Activated CD8-positive, alpha-beta T cell treated with anti-CD3 and anti-CD28 coated beads for 36 hours (primary cell): ENCODE data around the gene CHN1. TPM values are rescaled to one million over a fixed set of nuclear protein-coding genes. Genes with fewer than 3 reads are reported as not detected.

ENCODE experiments used
- ATAC-seq: fragments of 200-7000 bp; cut with Tn5 transposase; one replicate; pipeline ENCODE4 v1.10.0; 2021; ENCODE audit warnings: mild to moderate bottlenecking, moderate library complexity
- CTCF ChIA-PET: fragments of 350-600 bp; sonication (Branson Sonifier 250); formaldehyde crosslinking; loops from one replicate; lab custom pipeline; 2021; ENCODE audit warnings: antibody characterized with exemption; lab: Charles Lee
- POLR2A ChIA-PET: fragments of 350-600 bp; sonication (Branson Sonifier 250); formaldehyde crosslinking; loops from one replicate; lab custom pipeline; 2021; ENCODE audit warnings: antibody characterized with exemption; lab: Charles Lee
- DNase-seq: peaks from one replicate; pipeline ENCODE4 v3.0.0-alpha.2; 2020
- H3K27ac Mint-ChIP-seq: one replicate; pipeline ENCODE4 v1.8.0; 2021; ENCODE audit warnings: mild to moderate bottlenecking, mixed read lengths
- H3K27me3 Mint-ChIP-seq: one replicate; pipeline ENCODE4 v1.8.0; 2021; ENCODE audit warnings: mixed read lengths
- H3K36me3 Mint-ChIP-seq: one replicate; pipeline ENCODE4 v1.8.0; 2021; ENCODE audit warnings: low read depth, mixed read lengths
- H3K4me1 Mint-ChIP-seq: one replicate; pipeline ENCODE4 v1.8.0; 2021; ENCODE audit warnings: low read depth, mixed read lengths
- H3K4me3 Mint-ChIP-seq: one replicate; pipeline ENCODE4 v1.8.0; 2021; ENCODE audit warnings: mild to moderate bottlenecking, moderate library complexity, mixed read lengths
- H3K9me3 Mint-ChIP-seq: one replicate; pipeline ENCODE4 v1.8.0; 2021; ENCODE audit warnings: mixed read lengths
- CTCF ChIP-seq: fragments of 200-600 bp; IDR thresholded peaks from one replicate; pipeline ENCODE4 v1.8.0; 2022; ENCODE audit warnings: antibody characterized with exemption, mild to moderate bottlenecking
- intact Hi-C: fragments of 100-400 bp; cut with micrococcal nuclease; formaldehyde crosslinking; loops from one replicate; pipeline ENCODE4 v1.10.0; 2022
- total RNA-seq, 2 experiments: library from RNA; stranded (reverse); gene quantifications; one replicate each; pipeline ENCODE4 v1.2.3, GENCODE V29; 2021

CHN1 gene
- total RNA-seq, 2 experiments from 2014 or later: 2.9 to 3.0 TPM

GRCh38 chr2:174949988-174950687 is 55.0 kb downstream of the CHN1 start:
- no peaks in the 10 kb centered on the region for H3K36me3 Mint-ChIP-seq
- no peak overlapping the region for H3K27ac Mint-ChIP-seq
- no peaks in the 10 kb centered on the region for H3K4me1 Mint-ChIP-seq
- H3K4me3 Mint-ChIP-seq: no peak overlapping the region
- peaks cover 18% of the 10 kb centered on the region for H3K27me3 Mint-ChIP-seq
- ATAC-seq (no peak), DNase-seq (no peak)
- ChIA-PET POLR2A (interaction anchor here (1.1 kb wide), 1 partner anchor 10 kb away, joined by 3 read pairs; no protein-coding TSS in a partner anchor), CTCF (interaction anchor here (1.0 kb wide), 1 partner anchor 10 kb away, joined by 3 read pairs; no protein-coding TSS in a partner anchor)
- no peaks in the 10 kb centered on the region for H3K9me3 Mint-ChIP-seq
- intact Hi-C loops: no loop called here
- no peak for TF ChIP-seq CTCF

GRCh38 chr2:174945601-174946260 is 59.5 kb downstream of the CHN1 start:
- no peaks in the 10 kb centered on the region for H3K4me1 Mint-ChIP-seq
- H3K4me3 Mint-ChIP-seq: no peak overlapping the region
- ATAC-seq: no peak
- DNase-seq: no peak
- no peaks in the 10 kb centered on the region for H3K9me3 Mint-ChIP-seq
- no peak for TF ChIP-seq CTCF
- H3K27me3 Mint-ChIP-seq: peaks cover 3% of the 10 kb centered on the region
- CTCF ChIA-PET: no interaction called here
- H3K36me3 Mint-ChIP-seq: no peaks in the 10 kb centered on the region
- no peak overlapping the region for H3K27ac Mint-ChIP-seq
- intact Hi-C loops: no loop called here
- POLR2A ChIA-PET: no interaction called here

- intact Hi-C loops: no loop called here
- Mint-ChIP-seq H3K36me3 (no peaks in the 10 kb centered on the region), H3K9me3 (no peaks in the 10 kb centered on the region), H3K27me3 (no peaks in the 10 kb centered on the region), H3K27ac (no peak overlapping the region), H3K4me1 (no peaks in the 10 kb centered on the region), H3K4me3 (no peak overlapping the region)
- ATAC-seq: no peak
- ChIA-PET CTCF (no interaction called here), POLR2A (no interaction called here)
- no peak for TF ChIP-seq CTCF
- DNase-seq: no peak
These were observed 66.1 kb downstream of the CHN1 start for GRCh38 chr2:174939046-174939445.

GRCh38 chr2:174931724-174932123 is 73.5 kb downstream of the CHN1 start:
- ChIA-PET CTCF (interaction anchor here (1.8 kb wide), 1 partner anchor 182 kb away, joined by 3 read pairs; no protein-coding TSS in a partner anchor), POLR2A (no interaction called here)
- DNase-seq (no peak), ATAC-seq (no peak)
- no peak overlapping the region for H3K4me3 Mint-ChIP-seq
- no peak for TF ChIP-seq CTCF
- no peaks in the 10 kb centered on the region for H3K36me3 Mint-ChIP-seq
- H3K27ac Mint-ChIP-seq: no peak overlapping the region
- no peaks in the 10 kb centered on the region for H3K4me1 Mint-ChIP-seq
- no peaks in the 10 kb centered on the region for H3K27me3 Mint-ChIP-seq
- intact Hi-C loops: no loop called here
- H3K9me3 Mint-ChIP-seq: no peaks in the 10 kb centered on the region

- TF ChIP-seq CTCF: no peak
- Mint-ChIP-seq H3K4me3 (no peak overlapping the region), H3K9me3 (no peaks in the 10 kb centered on the region), H3K4me1 (no peaks in the 10 kb centered on the region), H3K27ac (no peak overlapping the region), H3K27me3 (no peaks in the 10 kb centered on the region), H3K36me3 (no peaks in the 10 kb centered on the region)
- POLR2A ChIA-PET: no interaction called here
- ATAC-seq (no peak), DNase-seq (no peak)
- intact Hi-C loops: no loop called here
- CTCF ChIA-PET: no interaction called here
These were observed 75.4 kb downstream of the CHN1 start for GRCh38 chr2:174929786-174930185.
